ENCODE results near the gene UNC13D. TPM values are rescaled to one million over a fixed set of nuclear protein-coding genes. Genes with fewer than 3 reads are reported as not detected.

Gene UNC13D
- total RNA-seq, 1 donor from 2014 or later: 33.1 TPM

GRCh38 chr17:75832164-75832651 lies 12.0 kb downstream of the UNC13D start:
- intact Hi-C loops (cut with DNase I): no loop called here
- no peaks in the 10 kb centered on the region for H3K27me3 ChIP-seq
- peak overlapping the region in 1 of 2 donors; percentile 35 for H3K27ac ChIP-seq
- H3K9me3 ChIP-seq: no peaks in the 10 kb centered on the region
- H3K4me3 ChIP-seq: no peak overlapping the region
- TF ChIP-seq, protein P1, sequence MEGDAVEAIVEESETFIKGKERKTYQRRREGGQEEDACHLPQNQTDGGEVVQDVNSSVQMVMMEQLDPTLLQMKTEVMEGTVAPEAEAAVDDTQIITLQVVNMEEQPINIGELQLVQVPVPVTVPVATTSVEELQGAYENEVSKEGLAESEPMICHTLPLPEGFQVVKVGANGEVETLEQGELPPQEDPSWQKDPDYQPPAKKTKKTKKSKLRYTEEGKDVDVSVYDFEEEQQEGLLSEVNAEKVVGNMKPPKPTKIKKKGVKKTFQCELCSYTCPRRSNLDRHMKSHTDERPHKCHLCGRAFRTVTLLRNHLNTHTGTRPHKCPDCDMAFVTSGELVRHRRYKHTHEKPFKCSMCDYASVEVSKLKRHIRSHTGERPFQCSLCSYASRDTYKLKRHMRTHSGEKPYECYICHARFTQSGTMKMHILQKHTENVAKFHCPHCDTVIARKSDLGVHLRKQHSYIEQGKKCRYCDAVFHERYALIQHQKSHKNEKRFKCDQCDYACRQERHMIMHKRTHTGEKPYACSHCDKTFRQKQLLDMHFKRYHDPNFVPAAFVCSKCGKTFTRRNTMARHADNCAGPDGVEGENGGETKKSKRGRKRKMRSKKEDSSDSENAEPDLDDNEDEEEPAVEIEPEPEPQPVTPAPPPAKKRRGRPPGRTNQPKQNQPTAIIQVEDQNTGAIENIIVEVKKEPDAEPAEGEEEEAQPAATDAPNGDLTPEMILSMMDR (IDR thresholded peaks at IDR 0.05): no peak
- peaks cover 21 to 45% of the 10 kb centered on the region in 2 donors for H3K36me3 ChIP-seq
- DNase-seq (ENCODE audit: low spot score in 2 of 2): no peak
- H3K4me1 ChIP-seq: peaks cover 8 to 11% of the 10 kb centered on the region in 2 donors

GRCh38 chr17:75831032-75831571 lies 13.1 kb downstream of the UNC13D start:
- TF ChIP-seq, protein P1 (IDR thresholded peaks at IDR 0.05): no peak
- H3K27ac ChIP-seq: no peak overlapping the region
- H3K9me3 ChIP-seq: no peaks in the 10 kb centered on the region
- H3K4me1 ChIP-seq: peaks cover 11 to 13% of the 10 kb centered on the region in 2 donors
- intact Hi-C loops (cut with DNase I): no loop called here
- H3K27me3 ChIP-seq: no peaks in the 10 kb centered on the region
- no peak for DNase-seq (ENCODE audit: low spot score in 2 of 2)
- H3K36me3 ChIP-seq: peaks cover 21 to 38% of the 10 kb centered on the region in 2 donors
- no peak overlapping the region for H3K4me3 ChIP-seq

DNA sequence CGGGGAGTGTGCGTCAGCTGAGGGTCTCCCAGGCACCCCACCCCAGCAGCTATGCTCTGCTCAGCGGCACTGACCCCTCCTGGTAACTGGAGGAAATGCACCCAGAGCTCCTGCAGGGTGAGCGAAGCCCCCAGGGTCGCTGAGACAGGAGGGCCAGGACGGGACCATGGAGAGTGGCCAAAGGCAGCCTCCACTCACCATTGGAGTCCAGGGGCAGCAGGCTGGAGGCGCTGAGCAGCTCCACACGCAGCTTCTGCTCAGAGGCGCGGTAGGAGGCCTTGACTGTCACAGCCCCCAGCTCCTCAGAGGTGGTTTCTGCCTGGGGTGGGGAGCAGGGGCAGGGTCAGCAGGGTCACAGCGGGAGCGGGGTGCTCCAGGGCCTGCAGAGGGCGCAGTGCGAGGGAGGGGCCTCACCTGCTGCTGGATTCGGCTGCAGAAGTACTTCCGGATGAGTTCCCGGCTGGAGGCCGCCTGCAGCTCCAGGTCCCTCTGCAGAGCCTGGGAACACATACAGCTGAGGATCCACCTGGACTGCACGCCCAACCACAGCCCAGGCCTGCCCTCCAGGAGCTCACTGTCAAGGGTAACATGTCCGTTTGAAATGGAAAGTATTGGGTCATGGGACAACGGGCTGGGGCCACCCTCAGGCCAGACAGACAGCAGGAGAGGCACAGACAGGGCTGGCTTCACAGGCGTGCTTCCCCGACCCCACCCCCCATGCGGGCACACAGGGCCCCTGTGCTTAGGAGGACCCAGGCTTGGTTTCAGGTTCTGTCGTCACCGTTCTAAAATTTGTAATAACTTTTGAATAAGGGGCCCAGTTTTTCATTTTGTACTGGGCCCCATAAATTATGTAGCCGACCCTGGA lies 13.8 kb downstream of the UNC13D start:
- H3K4me1 ChIP-seq: peaks cover 11 to 13% of the 10 kb centered on the region in 2 donors
- no peaks in the 10 kb centered on the region for H3K9me3 ChIP-seq
- no peak overlapping the region for H3K27ac ChIP-seq
- DNase-seq (ENCODE audit: low spot score in 2 of 2): no peak
- no peak overlapping the region for H3K4me3 ChIP-seq
- H3K36me3 ChIP-seq: peaks cover 21 to 33% of the 10 kb centered on the region in 2 donors
- TF ChIP-seq, protein P1 (IDR thresholded peaks at IDR 0.05): peak in 2 of 3 experiments; percentile 23 to 42
- H3K27me3 ChIP-seq: no peaks in the 10 kb centered on the region
- intact Hi-C loops (cut with DNase I): no loop called here

DNA sequence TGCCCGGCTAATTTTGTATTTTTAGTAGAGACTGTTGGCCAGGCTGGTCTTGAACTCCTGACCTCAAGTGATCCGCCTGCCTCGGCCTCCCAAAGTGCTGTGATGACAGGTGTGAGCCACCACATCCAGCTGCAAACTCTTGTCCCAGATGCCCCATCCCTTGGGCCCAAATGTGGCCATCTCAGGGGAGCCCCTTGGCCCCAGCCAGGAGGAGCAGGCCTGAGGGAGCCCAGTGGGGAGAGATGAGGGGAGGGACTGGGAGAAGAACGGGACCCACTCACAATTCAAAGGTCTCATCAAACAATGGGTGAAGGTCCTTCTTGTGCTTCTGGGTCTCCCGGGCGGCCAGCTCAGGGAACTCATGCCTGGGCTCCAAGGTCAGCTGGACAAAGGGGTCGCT lies 14.5 kb downstream of the UNC13D start:
- no peak overlapping the region for H3K27ac ChIP-seq
- peaks cover 21 to 39% of the 10 kb centered on the region in 2 donors for H3K36me3 ChIP-seq

GRCh38 chr17:75828741-75829140 lies 15.5 kb downstream of the UNC13D start:
- H3K36me3 ChIP-seq: peaks cover 19 to 39% of the 10 kb centered on the region in 2 donors
- DNase-seq (ENCODE audit: low spot score in 2 of 2): no peak
- H3K4me1 ChIP-seq: peaks cover 11 to 13% of the 10 kb centered on the region in 2 donors
- TF ChIP-seq, protein P1 (IDR thresholded peaks at IDR 0.05): no peak
- H3K4me3 ChIP-seq: no peak overlapping the region
- H3K27me3 ChIP-seq: no peaks in the 10 kb centered on the region
- intact Hi-C loops (cut with DNase I): loop anchor here (5.0 kb wide), 1 partner anchor 76 kb away; no protein-coding TSS in a partner anchor
- H3K9me3 ChIP-seq: no peaks in the 10 kb centered on the region
- H3K27ac ChIP-seq: peak overlapping the region in 1 of 2 donors; percentile 88

More for the DNA sequence above, 14.5 kb downstream of the UNC13D start:
- Histone ChIP-seq H3K4me1 (peaks cover 11 to 13% of the 10 kb centered on the region in 2 donors), H3K27me3 (no peaks in the 10 kb centered on the region), H3K4me3 (no peak overlapping the region), H3K9me3 (no peaks in the 10 kb centered on the region)
- DNase-seq (ENCODE audit: low spot score in 2 of 2): no peak
- TF ChIP-seq, protein P1 (IDR thresholded peaks at IDR 0.05): no peak
- intact Hi-C loops (cut with DNase I): loop anchor here (5.0 kb wide), 1 partner anchor 77 kb away; no protein-coding TSS in a partner anchor

All from ascending aorta (tissue), 2 donors.